GM11168 (cell line): ENCODE results near the gene WNT7B.

ENCODE experiments used
- in situ Hi-C: fragments of 300-500 bp; cut with MboI; formaldehyde crosslinking; loops from one replicate; pipeline ENCODE4 v1.12.0; 2022; ENCODE audit warnings: low sequenced_read_pairs; ENCODE audit not compliant: unreplicated experiment

Gene WNT7B

GRCh38 chr22:45917700-45918458, 59.1 kb downstream of the WNT7B start:
- in situ Hi-C loops = no loop called here

DNA sequence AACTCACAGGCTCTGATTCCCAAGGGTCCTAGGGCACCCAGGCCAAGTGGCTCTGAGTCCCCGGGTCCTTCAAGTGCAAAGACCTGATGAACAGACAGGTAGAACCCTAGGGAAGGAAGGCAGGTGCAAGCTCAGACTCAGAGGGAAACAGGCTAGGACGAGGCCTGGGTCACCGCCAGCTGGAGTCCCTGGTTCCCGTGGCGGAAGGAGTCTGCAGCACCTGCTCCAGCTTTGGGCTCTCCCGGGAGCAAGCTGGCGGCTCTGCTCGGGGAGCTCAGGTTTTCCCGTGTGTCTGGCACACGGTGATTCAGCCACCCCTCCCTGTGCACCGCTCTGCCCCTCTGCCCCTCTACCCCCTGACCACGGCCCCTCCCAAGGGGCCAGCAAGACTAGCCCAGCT, 59.8 kb downstream of the WNT7B start:
- in situ Hi-C loops = no loop called here

DNA sequence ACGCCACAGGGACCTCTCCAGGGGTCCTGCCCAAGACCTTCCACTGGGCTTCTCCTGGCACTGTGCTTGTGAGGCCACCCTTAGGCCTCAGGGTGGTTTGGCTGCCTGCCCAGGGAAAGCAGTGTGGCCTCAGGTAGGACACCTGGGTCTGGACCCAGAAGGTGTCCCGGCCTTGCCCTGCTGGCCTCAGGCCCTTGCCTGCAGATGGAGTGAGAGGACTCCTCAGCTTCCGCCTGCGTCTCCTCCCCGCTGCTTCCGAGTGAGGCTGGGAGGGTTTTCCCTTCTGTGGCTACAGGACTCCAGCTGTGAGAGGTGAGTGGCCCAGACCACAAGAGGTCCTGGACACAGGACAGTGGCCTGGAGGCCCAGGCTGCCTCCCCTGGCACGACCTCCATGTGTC, 60.4 kb downstream of the WNT7B start:
- in situ Hi-C loops = no loop called here

- in situ Hi-C loops = no loop called here
Measured at GRCh38 chr22:45915841-45916240, 61.1 kb downstream of the WNT7B start.

- in situ Hi-C loops = no loop called here
Measured at GRCh38 chr22:45915151-45915550, 61.8 kb downstream of the WNT7B start.

- in situ Hi-C loops = no loop called here
Measured at GRCh38 chr22:45914309-45914708, 62.7 kb downstream of the WNT7B start.

GRCh38 chr22:45912910-45913309, 64.1 kb downstream of the WNT7B start:
- in situ Hi-C loops = no loop called here

- in situ Hi-C loops = no loop called here
Measured at GRCh38 chr22:45911601-45912271, 65.2 kb downstream of the WNT7B start.

- in situ Hi-C loops = no loop called here
Measured at GRCh38 chr22:45910928-45911467, 66.0 kb downstream of the WNT7B start.

DNA sequence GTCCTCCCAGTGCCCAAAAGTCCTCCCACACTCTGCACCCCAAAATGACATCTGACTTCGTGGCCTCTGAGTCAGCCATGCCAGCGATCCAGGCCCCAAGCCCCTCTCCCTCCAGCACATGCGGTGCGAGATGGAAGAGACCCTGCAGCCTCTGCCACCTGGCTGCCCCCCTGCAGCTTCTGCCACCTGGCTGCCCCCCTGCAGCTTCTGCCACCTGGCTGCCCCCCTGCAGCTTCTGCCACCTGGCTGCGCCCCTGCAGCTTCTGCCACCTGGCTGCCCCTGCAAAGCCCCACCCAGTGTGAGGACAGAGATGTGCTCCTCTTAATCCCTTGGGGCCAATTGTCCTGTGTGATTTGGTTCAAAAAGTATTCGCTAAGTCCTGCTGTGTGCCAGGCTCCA, 68.0 kb downstream of the WNT7B start:
- in situ Hi-C loops = no loop called here

- in situ Hi-C loops = no loop called here
Measured at GRCh38 chr22:45907996-45908395, 69.0 kb downstream of the WNT7B start.

GRCh38 chr22:45907378-45907777, 69.6 kb downstream of the WNT7B start:
- in situ Hi-C loops = no loop called here

DNA sequence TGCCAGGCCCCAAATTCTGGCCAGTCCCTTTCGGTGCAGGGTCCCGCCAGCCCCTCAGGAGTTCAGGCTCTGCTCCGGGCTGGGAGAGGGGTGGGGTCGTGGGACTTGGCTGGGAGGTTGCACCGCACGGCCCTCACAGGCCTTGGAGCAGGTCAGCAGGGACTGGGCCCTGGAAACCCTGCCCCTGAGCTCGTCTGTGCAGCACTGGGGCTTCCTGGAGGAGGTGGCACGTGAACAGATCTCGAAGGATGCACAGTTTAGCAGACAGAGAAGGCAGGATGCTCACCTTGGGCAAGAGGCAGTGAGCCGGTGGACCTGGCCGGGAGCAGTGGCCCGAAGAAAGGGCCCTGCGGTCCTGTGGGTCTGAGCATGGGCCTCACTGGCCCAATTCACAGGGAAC, 70.0 kb downstream of the WNT7B start:
- in situ Hi-C loops = no loop called here

DNA sequence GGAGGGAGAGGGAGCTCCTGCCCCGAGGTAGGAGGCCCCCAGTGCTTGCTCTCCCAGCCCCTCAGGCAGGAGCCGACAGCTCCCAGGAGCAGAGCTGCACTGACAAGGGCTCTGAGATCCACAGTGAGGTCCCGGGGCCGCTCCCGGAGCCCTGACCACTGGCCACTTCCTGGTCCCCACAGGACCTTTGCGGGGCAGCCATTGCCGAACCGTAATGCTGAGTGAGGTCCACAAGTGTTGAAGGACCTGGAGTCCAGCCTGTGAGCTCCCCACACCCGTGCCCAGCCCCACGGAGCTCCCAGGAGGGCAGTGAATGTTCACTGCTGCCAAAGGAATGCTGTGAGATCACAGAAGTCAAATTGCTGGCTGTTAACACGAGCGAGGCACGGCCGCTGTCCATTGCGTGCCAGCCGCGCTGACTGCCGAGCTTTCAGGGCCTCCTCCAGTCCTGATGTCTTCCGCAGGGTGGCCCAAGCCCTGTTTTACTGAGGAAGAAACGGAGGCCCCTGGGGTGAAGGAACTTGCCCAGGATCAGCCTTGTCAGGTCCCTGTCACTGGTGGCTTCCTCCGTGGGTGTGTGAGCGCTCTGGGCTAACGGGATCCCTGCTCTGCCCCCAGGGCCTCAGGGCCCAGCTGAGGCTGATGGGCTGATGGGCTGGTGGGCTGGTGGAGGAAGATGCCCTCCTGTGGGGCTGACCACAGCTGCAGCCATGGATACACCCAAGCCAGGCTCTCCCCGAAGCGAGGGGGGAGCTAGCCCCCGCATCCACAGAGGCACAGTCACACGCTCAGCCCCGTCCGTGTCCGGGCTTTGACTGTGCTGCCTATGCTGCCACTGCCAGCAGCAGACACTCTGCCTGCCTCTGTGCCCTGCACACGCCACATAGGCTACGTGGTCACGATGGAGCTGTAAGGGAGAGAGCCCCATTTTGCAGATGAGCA, 70.8 kb downstream of the WNT7B start:
- in situ Hi-C loops = no loop called here

DNA sequence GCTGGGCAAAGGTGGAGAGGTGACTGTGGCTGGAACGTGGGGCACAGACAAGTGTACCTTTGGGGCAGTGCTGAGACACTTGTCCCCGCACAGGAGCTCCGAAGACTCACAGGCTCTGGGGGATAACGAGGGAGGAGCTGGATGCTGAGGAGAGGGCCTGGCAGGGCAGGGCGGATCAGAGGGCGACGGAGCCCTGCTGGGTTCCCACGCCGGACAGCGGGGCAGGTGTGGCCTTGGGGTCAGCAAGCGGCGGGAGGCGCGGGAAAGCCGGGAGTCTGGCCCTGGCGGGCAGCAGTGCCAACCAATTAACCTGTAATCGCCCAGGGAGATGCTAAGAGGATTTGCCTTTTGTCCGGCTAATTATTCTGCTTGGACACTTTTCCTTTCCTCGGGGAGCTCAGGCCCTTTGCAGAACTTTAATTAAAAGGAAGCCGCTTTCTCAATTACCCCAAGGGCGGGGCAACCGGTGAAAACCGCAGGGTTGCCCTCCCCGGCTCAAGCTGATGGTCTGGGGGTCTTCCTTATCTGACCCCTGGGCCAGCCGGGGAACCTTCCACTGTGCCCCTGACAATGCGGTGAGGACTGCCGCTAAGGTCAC, 71.5 kb downstream of the WNT7B start:
- in situ Hi-C loops = no loop called here

DNA sequence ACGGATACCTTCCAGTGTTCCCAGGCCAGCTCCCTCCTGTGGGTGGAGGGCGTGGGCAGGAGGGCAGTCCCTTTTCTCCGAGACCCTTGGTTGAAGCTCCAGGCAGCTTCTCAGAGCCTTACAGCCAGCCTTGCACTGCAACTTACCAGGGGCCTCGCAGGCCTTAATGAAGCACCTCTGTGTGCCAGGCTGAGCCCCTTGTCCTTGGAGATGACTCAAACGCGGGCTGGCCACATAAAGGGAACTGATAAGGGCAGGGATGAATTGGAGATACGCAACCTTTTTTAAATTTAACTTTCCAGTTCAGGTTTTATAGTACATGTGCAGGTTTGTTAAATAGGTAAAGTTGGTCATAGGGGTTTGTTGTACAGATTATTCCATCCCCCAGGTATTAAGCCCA, 72.7 kb downstream of the WNT7B start:
- in situ Hi-C loops = no loop called here

DNA sequence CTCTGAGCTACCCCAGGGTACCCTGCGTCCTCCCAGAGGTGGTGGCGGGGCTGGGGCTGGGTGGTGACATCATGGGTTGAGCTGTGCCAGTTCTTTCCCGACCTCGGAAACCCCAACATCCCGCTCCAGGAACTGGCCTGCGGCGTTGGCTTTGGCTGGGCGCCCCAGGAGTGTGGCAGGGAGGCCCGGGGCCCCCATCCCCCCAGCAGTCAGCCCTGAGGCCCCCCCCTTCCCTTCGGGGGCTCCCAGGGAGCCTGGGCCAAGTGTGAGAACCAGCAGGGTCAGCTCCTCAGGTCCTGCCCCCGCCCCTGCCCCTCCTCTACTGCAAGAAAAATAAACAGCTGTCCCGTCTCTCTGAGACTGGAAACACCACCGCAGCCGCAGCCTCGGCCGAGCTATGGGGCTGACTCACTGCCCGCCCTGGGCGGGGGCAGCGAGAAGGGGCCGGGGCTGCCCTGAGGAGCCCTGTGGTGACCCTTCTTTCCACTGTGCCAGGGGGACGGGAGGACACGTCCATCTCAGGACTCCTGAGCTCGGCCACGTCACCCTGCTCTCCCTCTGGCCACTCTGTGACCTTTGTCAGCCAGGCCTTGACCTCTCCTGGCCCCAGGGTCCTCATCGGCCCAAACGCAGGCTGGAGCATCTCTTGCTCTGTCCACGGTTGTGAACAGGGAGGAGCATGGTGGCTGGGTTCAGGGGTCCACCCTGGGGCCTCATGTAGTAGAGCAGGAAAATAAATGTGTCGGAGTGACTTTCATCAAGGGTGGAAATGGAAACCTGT, 73.4 kb downstream of the WNT7B start:
- in situ Hi-C loops = no loop called here

- in situ Hi-C loops = no loop called here
Measured at GRCh38 chr22:45897736-45898135, 79.2 kb downstream of the WNT7B start.

GRCh38 chr22:45896964-45897538, 79.9 kb downstream of the WNT7B start:
- in situ Hi-C loops = no loop called here
